Lung (tissue), 12 donors: ENCODE data around the gene TNFRSF21. TPM values are rescaled to one million over a fixed set of nuclear protein-coding genes. Genes with fewer than 3 reads are reported as not detected.
"Not testable (repeated sequence)": the region's sequence is repeated elsewhere in the genome, so short reads cannot be mapped to it uniquely, and the experiment has no call there.

Experiments used
- ATAC-seq: fragments of 200-7000 bp; cut with Tn5 transposase; one replicate; pipeline ENCODE4 v1.9.1; 2020; ENCODE audit warnings: moderate number of reproducible peaks; ENCODE audit not compliant: insufficient read depth, low FRiP score
- DNase-seq, 3 donors: peaks; one replicate each; pipeline ENCODE4 v3.0.0-alpha.2; 2013 to 2017
- H3K27ac ChIP-seq, 2 donors: one replicate each; pipeline ENCODE4 v1.5.1; 2013; ENCODE audit warnings: mild to moderate bottlenecking in 2 of 2, moderate library complexity in 2 of 2, control low read depth in 1 of 2, inconsistent platforms in 1 of 2, low read depth in 1 of 2, low read length in 1 of 2
- H3K27me3 ChIP-seq, 3 donors: one replicate each; pipeline ENCODE4 v1.5.1; 2013; ENCODE audit warnings: low read length in 2 of 3; ENCODE audit not compliant: control insufficient read depth in 3 of 3, insufficient read depth in 3 of 3
- H3K36me3 ChIP-seq, 4 donors: one replicate each; pipeline ENCODE4 v1.5.1; 2013; ENCODE audit warnings: low read length in 4 of 4, mild to moderate bottlenecking in 1 of 4, moderate library complexity in 1 of 4; ENCODE audit not compliant: control insufficient read depth in 4 of 4, insufficient read depth in 4 of 4
- H3K4me1 ChIP-seq, 5 donors: one replicate each; pipeline ENCODE4 v1.5.1; 2013; ENCODE audit warnings: low read length in 5 of 5, mild to moderate bottlenecking in 2 of 5, moderate library complexity in 1 of 5; ENCODE audit not compliant: control insufficient read depth in 5 of 5, insufficient read depth in 5 of 5
- H3K4me3 ChIP-seq: one replicate; pipeline ENCODE4 v1.5.1; 2013; ENCODE audit warnings: mild to moderate bottlenecking, control low read depth, moderate library complexity
- H3K9ac ChIP-seq, 2 donors: one replicate each; pipeline ENCODE4 v1.5.1; 2013; ENCODE audit warnings: low read length in 2 of 2, control low read depth in 1 of 2; ENCODE audit not compliant: insufficient read depth in 1 of 2
- H3K9me3 ChIP-seq, 4 donors: one replicate each; pipeline ENCODE4 v1.5.1; 2013; ENCODE audit warnings: low read length in 3 of 4, mild to moderate bottlenecking in 1 of 4, moderate library complexity in 1 of 4; ENCODE audit not compliant: control insufficient read depth in 4 of 4, insufficient read depth in 3 of 4
- WGBS, 2 donors: extraction: QIAGEN DNeasy Blood & Tissue Kit; methylation state at CpG; one replicate each; pipeline ENCODE4 v1.1.7; 2013; 5-methylcytosine and 5-hydroxymethylcytosine counted together
- polyA plus RNA-seq, 2 donors: library from polyadenylated mRNA; stranded (reverse); fragments of 200-250 nt; gene quantifications; one replicate each; pipeline ENCODE4 v1.2.1, GENCODE V29; 2013
- total RNA-seq, 2 donors: library from RNA; depleted of rRNA in 1 of 2; stranded (reverse); fragments of >200 nt in 1 of 2; gene quantifications; one replicate each; pipeline ENCODE4 v1.2.1, GENCODE V29; 2014 to 2021
- TF ChIP-seq, protein P1 (sequence below): IDR thresholded peaks from 2 replicates; pipeline ENCODE4 v1.5.1; 2012; ENCODE audit warnings: mild to moderate bottlenecking; ENCODE audit errors: control extremely low read depth, extremely low read depth
- donor health status: control.
- donor health status: control.
- donor health status: Bipolar disorder and iron deficiency.
- donor health status: healthy.
- donor health status: DM: yes; HTN: yes; CAD: no.

Gene TNFRSF21
- total and polyA plus RNA-seq, 4 donors: 11.1 to 36.6 (median 24.5) TPM

DNA sequence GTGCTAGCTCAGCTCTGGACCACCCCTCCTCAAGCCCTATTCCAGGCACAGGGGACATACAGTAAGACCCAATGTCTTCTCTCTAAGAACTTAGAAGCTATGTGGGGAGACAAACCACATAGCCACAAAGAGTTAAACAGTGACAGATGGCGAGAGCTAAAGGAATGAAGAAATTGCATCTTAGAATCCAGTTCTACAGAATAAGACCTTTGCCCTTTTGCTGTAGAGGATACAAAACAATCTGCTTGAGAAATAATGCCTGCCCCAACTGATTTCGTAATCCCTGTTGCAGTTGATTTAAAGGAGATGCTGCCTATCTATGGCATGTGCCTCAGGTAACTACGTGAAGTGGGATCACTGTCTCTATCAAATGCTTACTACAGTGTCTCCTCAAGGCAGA is 31.2 kb downstream of the TNFRSF21 start:
- WGBS, 2 donors: 35 to 56% methylated on average over 3 of the region's 3 CpGs
- Histone ChIP-seq H3K36me3 (peaks cover 0 to 3% (median 2%) of the 10 kb centered on the region in 4 donors), H3K9ac (no peak overlapping the region), H3K9me3 (no peaks in the 10 kb centered on the region), H3K27me3 (no peaks in the 10 kb centered on the region), H3K4me1 (peaks cover 0 to 11% (median 5%) of the 10 kb centered on the region in 5 donors), H3K27ac (no peak overlapping the region), H3K4me3 (no peak overlapping the region)
- TF ChIP-seq, protein P1, sequence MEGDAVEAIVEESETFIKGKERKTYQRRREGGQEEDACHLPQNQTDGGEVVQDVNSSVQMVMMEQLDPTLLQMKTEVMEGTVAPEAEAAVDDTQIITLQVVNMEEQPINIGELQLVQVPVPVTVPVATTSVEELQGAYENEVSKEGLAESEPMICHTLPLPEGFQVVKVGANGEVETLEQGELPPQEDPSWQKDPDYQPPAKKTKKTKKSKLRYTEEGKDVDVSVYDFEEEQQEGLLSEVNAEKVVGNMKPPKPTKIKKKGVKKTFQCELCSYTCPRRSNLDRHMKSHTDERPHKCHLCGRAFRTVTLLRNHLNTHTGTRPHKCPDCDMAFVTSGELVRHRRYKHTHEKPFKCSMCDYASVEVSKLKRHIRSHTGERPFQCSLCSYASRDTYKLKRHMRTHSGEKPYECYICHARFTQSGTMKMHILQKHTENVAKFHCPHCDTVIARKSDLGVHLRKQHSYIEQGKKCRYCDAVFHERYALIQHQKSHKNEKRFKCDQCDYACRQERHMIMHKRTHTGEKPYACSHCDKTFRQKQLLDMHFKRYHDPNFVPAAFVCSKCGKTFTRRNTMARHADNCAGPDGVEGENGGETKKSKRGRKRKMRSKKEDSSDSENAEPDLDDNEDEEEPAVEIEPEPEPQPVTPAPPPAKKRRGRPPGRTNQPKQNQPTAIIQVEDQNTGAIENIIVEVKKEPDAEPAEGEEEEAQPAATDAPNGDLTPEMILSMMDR: no peak
- DNase-seq (peak; percentile 16 to 84 (median 70)), ATAC-seq (no peak)

- no peak overlapping the region for H3K27ac ChIP-seq
- ATAC-seq (no peak), DNase-seq (no peak)
- H3K4me3 ChIP-seq: no peak overlapping the region
- peaks cover 0 to 11% (median 5%) of the 10 kb centered on the region in 5 donors for H3K4me1 ChIP-seq
- peaks cover 0 to 3% (median 2%) of the 10 kb centered on the region in 4 donors for H3K36me3 ChIP-seq
- H3K9ac ChIP-seq: no peak overlapping the region
- H3K27me3 ChIP-seq: no peaks in the 10 kb centered on the region
- WGBS, 2 donors: 88 to 91% methylated on average over 4 of the region's 4 CpGs
- no peaks in the 10 kb centered on the region for H3K9me3 ChIP-seq
- TF ChIP-seq, protein P1: no peak
Observed at GRCh38 chr6:47277702-47278101, 32.0 kb downstream of the TNFRSF21 start.

DNA sequence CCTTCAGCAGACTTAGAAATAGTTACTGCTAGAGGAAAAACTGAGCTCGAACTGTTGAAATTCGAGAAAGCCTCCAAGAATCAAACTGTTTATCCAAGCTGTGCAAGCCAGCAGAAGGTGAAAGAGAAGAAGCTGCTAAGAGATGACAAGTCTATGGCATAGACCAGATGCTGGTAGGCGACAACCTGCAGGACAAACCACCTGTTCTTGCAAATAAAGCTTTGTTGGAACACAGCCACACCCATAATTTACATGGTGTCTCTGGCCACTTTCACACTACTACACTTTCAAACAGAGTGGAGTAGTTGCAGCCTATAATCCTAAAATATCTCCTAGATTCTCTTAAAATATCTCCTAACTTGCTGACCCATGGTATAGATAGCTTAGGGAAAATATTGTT is 33.3 kb downstream of the TNFRSF21 start:
- H3K4me1 ChIP-seq: peaks cover 0 to 11% (median 5%) of the 10 kb centered on the region in 5 donors
- H3K4me3 ChIP-seq: no peak overlapping the region
- 81% methylated on average over 3 of the region's 3 CpGs for WGBS, 2 donors
- H3K36me3 ChIP-seq: peaks cover 0 to 3% (median 2%) of the 10 kb centered on the region in 4 donors
- DNase-seq: no peak
- no peak overlapping the region for H3K9ac ChIP-seq
- no peak overlapping the region for H3K27ac ChIP-seq
- H3K27me3 ChIP-seq: no peaks in the 10 kb centered on the region
- no peak for ATAC-seq
- TF ChIP-seq, protein P1: no peak
- no peaks in the 10 kb centered on the region for H3K9me3 ChIP-seq

GRCh38 chr6:47275640-47276039 is 34.1 kb downstream of the TNFRSF21 start:
- Histone ChIP-seq H3K36me3 (peaks cover 0 to 3% (median 2%) of the 10 kb centered on the region in 4 donors), H3K27me3 (no peaks in the 10 kb centered on the region), H3K4me1 (peaks cover 0 to 11% (median 5%) of the 10 kb centered on the region in 5 donors), H3K9ac (no peak overlapping the region), H3K27ac (no peak overlapping the region), H3K4me3 (no peak overlapping the region), H3K9me3 (no peaks in the 10 kb centered on the region)
- DNase-seq (no peak), ATAC-seq (no peak)
- TF ChIP-seq, protein P1: no peak
- 81 to 88% methylated on average over 2 of the region's 2 CpGs for WGBS, 2 donors

DNA sequence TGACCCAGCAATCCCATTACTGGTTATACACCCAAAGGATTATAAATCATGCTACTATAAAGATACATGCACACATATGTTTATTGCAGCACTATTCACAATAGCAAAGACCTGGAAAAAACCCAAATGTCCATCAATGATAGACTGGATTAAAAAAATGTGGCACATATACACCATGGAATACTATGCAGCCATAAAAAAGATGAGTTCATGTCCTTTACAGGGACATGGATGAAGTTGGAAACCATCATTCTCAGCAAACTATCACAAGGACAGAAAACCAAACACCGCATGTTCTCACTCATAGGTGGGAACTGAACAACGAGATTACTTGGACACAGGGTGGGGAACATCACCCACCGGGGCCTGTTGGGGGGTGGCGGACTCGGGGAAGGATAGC is 34.6 kb downstream of the TNFRSF21 start:
- not testable (repeated sequence) for H3K36me3 ChIP-seq, H3K9me3 ChIP-seq, H3K9ac ChIP-seq, H3K27ac ChIP-seq, H3K27me3 ChIP-seq, ATAC-seq, H3K4me3 ChIP-seq, DNase-seq
- peaks cover 0 to 11% (median 5%) of the 10 kb centered on the region in 5 donors for H3K4me1 ChIP-seq
- 98% methylated on average over 5 of the region's 5 CpGs for WGBS, 2 donors
